Left ventricle myocardium inferior (tissue), 1 donor: Measurements from ENCODE around the gene PLCXD1. TPM values are rescaled to one million over a fixed set of nuclear protein-coding genes. Genes with fewer than 3 reads are reported as not detected.

Experiments used
- DNase-seq: peaks from one replicate; pipeline ENCODE4 v3.0.0-alpha.2; 2020
- H3K27ac ChIP-seq: fragments of 200-600 bp; replicated peaks from 2 replicates; pipeline ENCODE4 v1.8.0; 2021
- H3K27me3 ChIP-seq: fragments of 200-600 bp; 2 replicates; pipeline ENCODE4 v1.8.0; 2021; ENCODE audit warnings: low read depth
- H3K36me3 ChIP-seq: fragments of 200-600 bp; 2 replicates; pipeline ENCODE4 v1.8.0; 2021
- H3K4me1 ChIP-seq: fragments of 200-600 bp; 2 replicates; pipeline ENCODE4 v1.8.0; 2021
- H3K4me3 ChIP-seq: fragments of 200-600 bp; 2 replicates; pipeline ENCODE4 v1.8.0; 2021; ENCODE audit warnings: mild to moderate bottlenecking, moderate library complexity
- H3K9me3 ChIP-seq: fragments of 200-600 bp; replicated peaks from 2 replicates; pipeline ENCODE4 v1.8.0; 2021
- CTCF ChIP-seq: fragments of 200-600 bp; IDR thresholded peaks from 2 replicates; pipeline ENCODE4 v1.8.0; 2021; ENCODE audit warnings: antibody characterized with exemption, mild to moderate bottlenecking, borderline replicate concordance
- intact Hi-C: fragments of 100-400 bp; cut with micrococcal nuclease; formaldehyde crosslinking; loops from one replicate; pipeline ENCODE4 v1.11.0; 2022
- total RNA-seq: library from RNA; stranded (reverse); fragmentation: NEBNext Ultra II Directional; extraction: Animal tissue kit (Norgen Biotek cat#: 25700); gene quantifications from one replicate; pipeline ENCODE4 v1.2.1, GENCODE V29; 2021
- donor health status: DM: no; HTN: yes; CAD: no; lungs with severe emphysema.

Gene PLCXD1
- total RNA-seq, 1 donor from 2014 or later = 4.0 TPM

- DNase-seq = no peak
- TF ChIP-seq CTCF = no peak
- no peak overlapping the region for H3K27ac ChIP-seq
- no peaks in the 10 kb centered on the region for H3K4me1 ChIP-seq
- H3K36me3 ChIP-seq = peaks cover 67% of the 10 kb centered on the region
- H3K9me3 ChIP-seq = no peaks in the 10 kb centered on the region
- no peaks in the 10 kb centered on the region for H3K27me3 ChIP-seq
- intact Hi-C loops = no loop called here
- H3K4me3 ChIP-seq = no peak overlapping the region
Measured at GRCh38 chrX:291411-291901, 10.3 kb downstream of the PLCXD1 start.

- no peak for TF ChIP-seq CTCF
- DNase-seq = no peak
- peaks cover 64% of the 10 kb centered on the region for H3K36me3 ChIP-seq
Measured at GRCh38 chrX:292900-293897, 12.0 kb downstream of the PLCXD1 start.

GRCh38 chrX:295136-295535, 14.0 kb downstream of the PLCXD1 start:
- DNase-seq = no peak
- intact Hi-C loops = no loop called here
- Histone ChIP-seq H3K4me3 (no peak overlapping the region), H3K4me1 (no peaks in the 10 kb centered on the region), H3K9me3 (no peaks in the 10 kb centered on the region), H3K36me3 (peaks cover 56% of the 10 kb centered on the region), H3K27me3 (no peaks in the 10 kb centered on the region), H3K27ac (no peak overlapping the region)
- no peak for TF ChIP-seq CTCF

More at GRCh38 chrX:292900-293897, 12.0 kb downstream of the PLCXD1 start:
- Histone ChIP-seq H3K27ac (no peak overlapping the region), H3K9me3 (no peaks in the 10 kb centered on the region), H3K4me1 (no peaks in the 10 kb centered on the region), H3K27me3 (no peaks in the 10 kb centered on the region), H3K4me3 (no peak overlapping the region)
- intact Hi-C loops = no loop called here

- no peak overlapping the region for H3K4me3 ChIP-seq
- peaks cover 5% of the 10 kb centered on the region for H3K9me3 ChIP-seq
- no peaks in the 10 kb centered on the region for H3K27me3 ChIP-seq
- no peak for TF ChIP-seq CTCF
- no peak overlapping the region for H3K27ac ChIP-seq
- peaks cover 54% of the 10 kb centered on the region for H3K36me3 ChIP-seq
- intact Hi-C loops = no loop called here
- no peak for DNase-seq
- H3K4me1 ChIP-seq = no peaks in the 10 kb centered on the region
Measured at GRCh38 chrX:298993-299392, 17.8 kb downstream of the PLCXD1 start.

GRCh38 chrX:300334-300733, 19.2 kb downstream of the PLCXD1 start:
- H3K27me3 ChIP-seq = no peaks in the 10 kb centered on the region
- intact Hi-C loops = no loop called here

More at GRCh38 chrX:300334-300733, 19.2 kb downstream of the PLCXD1 start:
- H3K36me3 ChIP-seq = peaks cover 66% of the 10 kb centered on the region
- no peaks in the 10 kb centered on the region for H3K4me1 ChIP-seq
- no peak overlapping the region for H3K4me3 ChIP-seq
- no peak overlapping the region for H3K27ac ChIP-seq
- DNase-seq = no peak
- H3K9me3 ChIP-seq = peaks cover 15% of the 10 kb centered on the region
- TF ChIP-seq CTCF = no peak
